ENCODE measurements around the gene KIF20A.
"Not testable (repeated sequence)": the region's sequence is repeated elsewhere in the genome, so short reads cannot be mapped to it uniquely, and the experiment has no call there.

Gene KIF20A

DNA sequence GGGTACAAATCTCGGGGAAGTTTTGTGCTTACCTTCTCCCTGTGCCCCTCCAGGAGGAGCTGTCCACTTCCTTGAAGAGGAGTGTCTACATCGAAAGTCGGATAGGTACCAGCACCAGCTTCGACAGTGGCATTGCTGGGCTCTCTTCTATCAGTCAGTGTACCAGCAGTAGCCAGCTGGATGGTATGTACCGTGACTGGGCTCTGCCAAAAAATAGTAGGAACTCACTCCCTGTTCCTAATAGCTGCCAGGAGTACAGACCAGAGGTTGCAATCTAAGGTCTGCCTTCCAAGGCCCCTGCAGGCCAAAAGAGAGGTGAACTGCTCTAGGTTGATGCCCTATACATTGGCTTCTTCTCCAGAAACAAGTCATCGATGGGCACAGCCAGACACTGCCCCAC, 3.9 kb downstream of the KIF20A start:
- DNase-seq: no peak

DNA sequence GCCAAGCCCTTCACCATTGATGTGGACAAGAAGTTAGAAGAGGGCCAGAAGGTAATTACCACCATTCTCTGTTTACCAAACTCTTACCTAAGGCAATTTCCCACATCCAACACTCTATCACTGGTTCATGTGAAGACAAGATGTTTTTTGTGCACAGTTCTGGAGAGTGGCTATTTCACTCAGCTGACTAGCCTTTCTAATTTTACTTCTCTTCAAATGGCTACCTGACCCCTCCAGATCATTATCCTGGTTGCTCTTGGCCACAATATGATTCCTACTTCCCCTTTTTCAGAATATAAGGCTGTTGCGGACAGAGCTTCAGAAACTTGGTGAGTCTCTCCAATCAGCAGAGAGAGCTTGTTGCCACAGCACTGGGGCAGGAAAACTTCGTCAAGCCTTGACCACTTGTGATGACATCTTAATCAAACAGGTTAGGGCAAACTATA, 7.1 kb downstream of the KIF20A start:
- no peak for DNase-seq

DNA sequence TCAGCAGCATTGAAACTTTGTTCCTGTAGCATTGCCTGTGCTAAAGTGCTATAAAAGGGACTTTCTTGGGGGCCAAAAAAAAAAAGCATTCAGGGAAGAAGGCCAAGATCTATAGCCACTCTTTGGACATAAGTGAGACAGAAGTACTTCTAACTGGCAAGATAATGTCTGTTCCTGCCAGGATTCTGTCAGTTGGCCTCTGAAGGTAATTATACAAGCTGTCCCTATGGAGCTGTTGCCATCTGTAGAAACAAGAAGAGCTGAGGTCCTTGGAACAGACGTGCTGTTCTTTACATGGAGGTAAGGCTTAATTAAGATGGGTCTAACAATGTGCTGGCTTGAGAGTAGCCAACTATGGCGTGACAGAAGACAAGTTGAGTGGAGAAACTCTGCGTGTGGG, 9.7 kb downstream of the KIF20A start:
- no peak for DNase-seq

DNA sequence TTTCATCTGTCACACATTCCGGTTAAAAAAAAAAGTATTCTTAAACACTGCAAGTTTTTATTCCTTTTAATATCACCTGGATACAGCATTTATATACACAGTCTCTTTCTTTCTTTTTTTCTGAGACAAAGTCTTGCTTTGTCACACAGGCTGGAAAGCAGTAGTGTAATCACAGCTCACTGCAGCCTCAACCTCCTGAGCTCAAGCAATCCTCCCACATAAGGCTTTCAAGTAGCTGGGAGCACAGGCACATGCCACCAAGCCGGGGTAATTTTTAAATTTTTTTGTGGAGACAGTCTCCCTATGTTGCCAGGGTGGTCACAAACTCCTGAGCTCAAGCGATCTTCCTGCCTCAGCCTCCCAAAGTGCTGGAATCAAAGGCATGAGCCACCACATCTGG, 13.9 kb downstream of the KIF20A start:
- DNase-seq: peak in 17 of 56 donors; percentile 1 to 59 (median 6)

DNA sequence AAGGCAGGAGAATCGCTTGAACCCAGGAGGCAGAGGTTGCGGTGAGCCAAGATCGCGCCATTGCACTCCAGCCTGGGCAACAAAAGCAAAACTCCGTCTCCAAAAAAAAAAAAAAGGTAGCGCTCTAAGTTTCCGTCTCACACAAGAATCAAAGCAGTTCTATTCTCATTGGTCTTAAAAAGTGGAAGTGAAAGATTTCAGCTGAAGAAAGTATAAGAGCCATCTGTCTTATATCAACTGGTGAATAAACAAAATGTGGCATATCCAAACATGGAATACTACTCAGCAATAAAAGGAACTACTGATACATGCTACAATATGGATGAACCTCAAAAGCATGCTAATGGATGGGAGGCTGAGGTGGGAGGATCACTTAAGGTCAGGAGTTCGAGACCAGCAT, 14.9 kb downstream of the KIF20A start:
- not testable (repeated sequence) for DNase-seq

DNA sequence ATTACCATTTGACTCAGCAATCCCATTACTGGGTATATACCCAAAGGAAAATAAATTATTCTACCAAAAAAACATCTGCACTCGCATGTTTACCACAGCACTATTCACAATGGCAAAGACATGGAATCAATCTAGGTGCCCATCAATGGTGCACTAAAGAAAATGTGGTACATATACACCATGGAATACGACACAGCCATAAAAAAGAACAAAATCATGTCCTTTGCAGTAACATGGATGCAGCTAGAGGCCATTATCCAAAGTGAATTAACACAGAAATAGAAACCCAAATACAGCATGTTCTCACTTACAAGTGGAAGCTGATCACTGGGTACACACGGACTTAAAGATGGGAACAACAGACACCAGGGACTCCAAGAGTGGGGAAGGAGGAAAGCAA, 32.1 kb downstream of the KIF20A start:
- DNase-seq: no peak

DNA sequence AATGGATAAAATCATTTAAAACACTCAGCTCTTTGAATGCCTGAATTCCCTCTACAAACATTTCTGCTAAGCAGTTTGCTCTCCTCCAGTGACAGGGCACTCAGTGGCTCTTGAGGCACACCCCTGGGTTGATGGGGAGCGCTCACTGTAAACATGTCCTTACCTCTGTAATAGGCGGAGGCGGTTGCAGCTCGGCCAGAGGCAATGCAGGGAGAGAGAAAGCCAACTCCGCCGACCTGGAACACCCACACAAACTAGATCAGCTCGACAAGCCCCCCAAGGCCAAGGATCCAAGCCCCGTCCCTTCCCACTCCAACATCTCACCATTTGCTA, 33.9 kb downstream of the KIF20A start:
- DNase-seq: no peak

DNA sequence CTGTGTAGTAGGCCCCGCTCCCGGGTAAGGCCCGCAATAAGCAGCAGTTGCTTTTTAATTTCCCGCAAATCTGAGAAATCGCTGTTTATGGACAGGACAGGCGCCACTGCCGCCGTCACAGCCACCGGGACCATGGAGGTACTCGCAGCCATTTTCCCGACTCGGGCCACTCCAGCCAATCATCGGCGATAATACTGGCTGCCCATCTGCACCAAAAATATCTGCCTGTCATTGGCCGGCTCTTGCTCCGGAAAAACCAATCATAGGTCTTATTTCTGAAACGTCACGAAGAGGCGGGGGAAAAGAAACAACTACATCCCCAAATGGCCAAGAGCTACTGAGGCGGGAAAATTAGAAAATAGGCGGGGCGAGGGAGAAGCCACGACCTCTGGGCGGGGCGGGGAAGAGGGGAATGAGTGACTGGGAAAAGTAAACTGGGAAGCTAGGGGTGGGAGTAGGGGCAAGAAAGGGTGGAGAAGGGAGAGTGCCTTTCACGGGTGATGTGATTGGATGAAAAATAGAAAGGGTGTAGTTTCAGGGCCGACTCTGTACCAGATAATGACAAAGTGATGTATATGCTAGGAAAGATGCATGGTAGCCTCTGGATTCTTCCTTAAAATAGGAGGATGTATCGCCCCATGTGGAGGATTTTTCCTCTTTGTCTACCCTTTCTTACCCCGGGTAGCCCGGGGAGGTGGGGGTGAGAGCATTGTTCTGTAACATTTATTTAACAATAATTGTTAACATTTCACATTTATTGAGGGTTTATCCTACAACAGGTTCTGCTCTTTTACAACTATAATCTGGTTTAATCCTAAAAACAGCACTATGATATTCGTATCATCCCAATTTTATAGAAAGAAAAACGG, 34.5 kb downstream of the KIF20A start, which contains the start of gene CDC23:
CDC23 (minus strand) TSS at position 163 of the 869 bp plus-strand sequence; CDS start at position 152, 11 bp downstream.
- peak; percentile 33 to 97 (median 88) for DNase-seq

DNA sequence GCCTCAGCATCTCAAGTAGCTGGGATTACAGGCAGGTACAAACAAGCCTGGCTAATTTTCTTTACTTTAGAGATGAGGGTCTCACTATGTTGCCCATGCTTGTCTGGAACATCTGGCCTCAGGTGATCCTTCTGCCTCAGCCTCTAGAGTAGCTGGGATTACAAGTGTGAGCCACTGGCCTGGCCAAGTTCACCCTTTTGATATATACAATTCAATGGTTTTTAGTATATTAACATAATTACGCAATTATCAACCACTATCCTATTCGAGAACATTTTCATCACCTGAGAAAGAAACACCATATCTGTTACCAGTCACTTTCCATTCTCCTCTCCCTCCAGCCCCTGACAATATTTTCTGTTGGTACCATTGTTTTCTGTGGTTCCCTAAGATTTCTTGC, 37.9 kb downstream of the KIF20A start:
- DNase-seq: no peak

DNA sequence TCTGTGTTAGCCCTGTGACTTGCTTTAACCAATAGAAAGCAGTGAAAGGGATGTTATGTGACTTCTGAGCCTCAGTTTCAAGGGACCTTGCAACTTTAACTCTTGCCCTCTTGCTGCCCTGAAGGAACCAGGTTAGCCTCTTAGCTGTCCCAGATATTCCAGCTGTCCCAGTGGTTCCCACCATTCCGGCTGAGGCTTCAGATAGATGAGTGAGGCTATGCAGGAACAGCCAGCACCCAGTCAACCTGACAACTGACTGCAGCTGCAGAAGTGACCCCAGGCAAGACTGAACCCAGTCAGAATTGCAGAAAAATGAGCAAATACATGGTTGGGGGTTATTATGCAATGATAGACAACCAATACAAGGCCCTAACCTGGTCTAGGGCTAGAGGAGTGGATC, 44.6 kb downstream of the KIF20A start:
- DNase-seq: no peak

DNA sequence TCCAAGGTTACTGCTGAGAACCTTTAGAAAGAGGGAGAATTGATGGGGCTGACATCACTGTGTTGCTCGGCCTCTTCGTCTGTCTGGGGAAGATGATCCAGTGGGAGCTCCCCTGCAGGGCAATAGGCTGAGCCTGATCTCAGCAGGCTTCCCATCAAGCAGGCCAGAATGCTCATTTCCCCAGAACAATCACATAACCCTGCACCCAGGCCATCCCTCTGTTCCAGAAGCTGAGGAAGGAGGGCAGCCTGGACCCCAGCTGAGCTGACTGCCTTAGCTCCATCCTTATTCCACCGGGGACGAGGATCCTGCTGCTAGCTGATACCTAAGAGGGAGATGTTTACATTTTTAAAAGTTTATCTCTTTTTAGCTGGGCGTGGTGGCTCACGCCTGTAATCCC, 45.8 kb downstream of the KIF20A start:
- no peak for DNase-seq

DNA sequence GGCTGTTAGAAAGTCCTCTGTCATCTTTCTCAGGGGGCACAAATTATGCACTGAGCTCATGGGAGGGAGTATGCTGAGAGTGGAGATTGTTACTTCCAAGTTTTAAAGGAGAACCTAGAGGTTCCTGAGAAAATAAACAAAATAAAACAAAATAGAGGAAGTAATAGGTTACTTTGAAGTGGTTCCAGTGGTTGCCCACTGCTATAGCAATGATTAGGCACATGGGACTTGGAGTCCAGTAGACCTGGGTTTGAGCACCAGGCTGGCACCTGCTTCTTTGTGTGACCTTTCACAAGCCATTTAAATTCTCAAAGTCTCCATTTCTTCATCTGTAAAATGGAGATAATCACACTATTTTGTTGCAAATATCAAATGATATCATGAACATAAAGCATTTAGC, 48.0 kb downstream of the KIF20A start:
- no peak for DNase-seq

DNA sequence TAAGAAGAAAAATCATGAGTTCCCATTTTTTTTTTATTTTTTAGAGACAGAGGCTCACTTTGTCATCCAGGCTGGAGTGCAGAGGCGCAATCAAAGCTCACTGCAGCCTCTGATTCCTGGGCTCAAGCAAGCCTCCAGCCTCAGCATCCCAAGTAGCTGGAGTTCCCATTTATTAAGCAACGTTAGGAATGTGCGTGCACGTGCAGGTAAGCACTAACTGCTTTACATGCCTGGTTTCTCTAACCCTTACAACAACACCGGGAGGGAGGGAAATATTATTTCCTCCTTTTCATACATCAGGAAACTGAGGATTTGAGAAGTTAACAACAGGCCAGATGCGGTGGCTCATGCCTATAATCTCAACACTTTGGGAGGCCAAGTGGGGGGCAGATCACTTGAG, 50.5 kb downstream of the KIF20A start:
- DNase-seq: no peak

DNA sequence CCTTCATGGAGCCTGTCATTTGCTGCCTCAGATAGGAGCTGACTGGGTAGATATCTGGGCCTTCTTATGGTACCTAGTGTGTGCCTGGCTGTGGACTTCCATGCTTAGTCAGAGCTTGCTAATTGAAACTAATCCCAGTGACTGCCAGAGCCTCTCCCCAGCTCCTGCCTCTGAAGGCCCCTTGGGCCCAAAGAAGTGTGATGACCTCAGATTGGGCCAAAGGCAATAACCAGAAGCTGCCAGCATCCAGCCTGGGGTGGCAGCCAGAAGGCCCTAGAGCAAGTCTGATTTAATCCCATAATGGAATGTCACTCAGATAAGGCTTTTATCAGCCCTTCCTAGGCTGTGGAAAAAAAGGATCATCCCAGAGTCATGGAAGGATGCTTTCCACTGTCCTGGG, 51.3 kb downstream of the KIF20A start:
- DNase-seq: no peak

DNA sequence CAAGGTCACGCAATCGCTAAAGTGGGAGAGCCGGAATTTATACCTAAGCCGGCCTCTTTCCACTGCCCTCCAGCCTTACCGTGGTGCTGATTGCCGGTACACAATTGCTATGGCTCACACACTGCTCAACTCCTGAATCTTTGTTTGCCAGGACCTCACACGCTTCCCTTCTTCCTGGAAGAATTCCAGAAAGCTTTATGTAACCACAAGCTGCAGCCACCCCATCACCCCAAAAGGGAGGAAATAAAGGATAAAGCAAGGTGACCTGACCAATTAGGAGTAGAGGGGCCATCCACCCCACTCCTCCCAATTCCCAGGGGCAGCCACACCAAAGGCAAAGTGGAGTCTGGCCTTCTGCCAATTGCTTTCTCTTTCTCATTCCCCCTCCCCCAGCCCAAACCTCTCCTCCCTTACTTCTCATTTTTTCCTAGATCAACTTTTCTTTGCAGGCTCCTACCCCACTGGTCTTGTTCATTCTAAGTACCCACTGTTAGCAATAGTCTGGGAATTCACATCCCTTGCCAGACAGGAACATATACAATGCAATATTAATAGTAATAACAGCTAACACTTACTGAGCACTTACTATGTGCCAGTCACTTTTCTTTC, 52.2 kb downstream of the KIF20A start:
- no peak for DNase-seq

DNA sequence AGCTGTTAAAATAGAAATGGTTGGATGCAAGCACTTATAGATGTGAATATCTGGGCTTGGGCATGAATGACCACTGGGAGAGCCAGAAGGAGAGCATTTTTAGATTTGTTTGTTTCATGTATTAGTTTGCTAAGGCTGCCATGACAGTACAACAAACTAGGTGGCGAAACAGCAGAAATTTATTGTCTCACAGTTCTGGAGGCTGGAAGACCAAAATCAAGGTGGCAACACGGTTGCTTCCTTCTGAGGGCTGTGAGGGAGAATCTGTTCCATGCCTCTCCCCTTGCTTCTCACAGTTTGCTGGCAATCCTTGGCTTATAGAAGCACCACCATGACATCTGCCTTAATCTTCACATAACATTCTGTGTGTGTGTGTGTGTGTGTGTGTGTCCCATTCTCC, 54.4 kb downstream of the KIF20A start:
- DNase-seq: no peak

DNA sequence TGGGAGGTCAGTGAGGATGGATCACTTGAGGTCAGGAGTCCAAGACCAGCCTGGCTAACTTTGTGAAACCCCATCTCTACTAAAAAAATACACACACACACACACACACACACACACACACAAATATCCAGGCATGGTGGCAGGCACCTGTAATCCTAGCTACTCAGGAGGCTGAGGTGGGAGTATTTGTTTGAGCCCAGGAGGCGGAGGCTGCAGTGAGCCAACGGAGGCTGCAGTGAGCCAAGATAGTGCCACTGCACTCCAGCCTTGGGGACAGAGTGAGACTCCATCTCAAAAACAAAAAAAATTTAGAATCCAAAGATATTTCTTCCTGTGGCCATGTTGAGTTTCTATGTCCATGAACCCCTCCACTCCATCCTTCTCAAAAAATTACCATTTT, 55.7 kb downstream of the KIF20A start:
- no peak for DNase-seq
